Stomach (tissue), 4 donors: ENCODE results near the gene SBF1.

Experiments
- CTCF ChIP-seq, 7 experiments: fragments of 450-650 bp in 4 of 7; fragments of 200-600 bp in 3 of 7; sonication (generic) in 3 of 7; IDR thresholded peaks; one replicate each; pipeline ENCODE4 v1.5.1; 2016 to 2019; ENCODE audit warnings: antibody characterized with exemption in 7 of 7, control low read depth in 2 of 7, mild to moderate bottlenecking in 1 of 7
- POLR2AphosphoS5 ChIP-seq, 3 donors: sonication (generic); formaldehyde crosslinking; IDR thresholded peaks; one replicate each; pipeline ENCODE4 v1.6.1; 2016; ENCODE audit warnings: antibody characterized with exemption in 3 of 3

DNA sequence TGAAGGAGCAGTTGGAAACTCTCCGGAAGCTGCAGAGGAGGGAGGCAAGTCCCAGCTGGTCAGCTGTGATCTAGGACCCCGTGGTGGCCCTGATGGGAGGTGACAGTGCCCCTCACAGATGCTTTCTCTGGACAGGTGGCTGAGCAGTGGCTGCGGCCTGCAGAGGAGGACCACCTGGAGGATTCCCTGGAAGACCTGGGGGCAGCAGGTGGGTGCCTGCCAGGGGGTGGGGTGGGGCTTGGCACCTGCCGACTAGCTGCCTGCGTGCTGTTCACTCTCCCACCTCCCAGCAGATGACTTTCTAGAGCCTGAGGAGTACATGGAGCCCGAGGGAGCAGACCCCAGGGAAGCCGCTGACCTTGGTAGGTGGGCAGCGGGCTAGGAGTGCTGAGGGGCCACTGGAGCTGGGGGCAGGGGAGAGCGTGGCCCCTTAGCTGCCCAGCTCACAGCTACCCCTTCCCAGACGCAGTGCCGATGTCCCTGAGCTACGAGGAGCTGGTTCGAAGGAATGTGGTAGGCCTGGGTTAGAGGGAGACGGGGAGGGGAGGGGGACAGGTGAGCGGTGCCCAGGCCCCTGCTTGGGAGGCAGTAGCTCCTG, 47.5 kb upstream of the SBF1 start:
- TF ChIP-seq CTCF (IDR thresholded peaks at IDR 0.05) (no peak), POLR2AphosphoS5 (IDR thresholded peaks at IDR 0.05) (no peak)
